SKM-1 (cell line): ENCODE data around the gene POPDC2.

ENCODE experiments used
- DNase-seq: peaks from one replicate; lab custom pipeline; 2025; ENCODE audit not compliant: unreplicated experiment; lab: John Stamatoyannopoulos, UW

Gene POPDC2

DNA sequence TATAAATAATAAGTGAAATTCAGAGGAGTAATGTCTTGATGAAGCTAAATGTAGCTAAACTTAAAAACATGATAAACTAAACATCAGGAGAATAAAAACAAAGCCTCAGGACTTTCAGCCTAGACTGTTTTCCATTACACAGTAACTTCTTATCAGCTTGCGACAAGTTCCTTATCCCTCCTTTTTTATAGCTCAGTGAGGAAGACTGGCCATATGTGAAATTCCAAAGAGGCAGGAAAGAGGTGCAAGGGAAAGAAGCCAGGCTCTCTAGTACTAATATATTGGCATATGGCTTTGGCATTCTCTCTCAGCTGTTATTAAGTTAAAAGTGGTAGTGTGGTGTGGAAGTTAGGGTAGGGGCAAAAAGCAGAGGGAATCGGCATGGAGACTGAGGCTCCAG, 12.4 kb upstream of the POPDC2 start:
- DNase-seq = no peak

DNA sequence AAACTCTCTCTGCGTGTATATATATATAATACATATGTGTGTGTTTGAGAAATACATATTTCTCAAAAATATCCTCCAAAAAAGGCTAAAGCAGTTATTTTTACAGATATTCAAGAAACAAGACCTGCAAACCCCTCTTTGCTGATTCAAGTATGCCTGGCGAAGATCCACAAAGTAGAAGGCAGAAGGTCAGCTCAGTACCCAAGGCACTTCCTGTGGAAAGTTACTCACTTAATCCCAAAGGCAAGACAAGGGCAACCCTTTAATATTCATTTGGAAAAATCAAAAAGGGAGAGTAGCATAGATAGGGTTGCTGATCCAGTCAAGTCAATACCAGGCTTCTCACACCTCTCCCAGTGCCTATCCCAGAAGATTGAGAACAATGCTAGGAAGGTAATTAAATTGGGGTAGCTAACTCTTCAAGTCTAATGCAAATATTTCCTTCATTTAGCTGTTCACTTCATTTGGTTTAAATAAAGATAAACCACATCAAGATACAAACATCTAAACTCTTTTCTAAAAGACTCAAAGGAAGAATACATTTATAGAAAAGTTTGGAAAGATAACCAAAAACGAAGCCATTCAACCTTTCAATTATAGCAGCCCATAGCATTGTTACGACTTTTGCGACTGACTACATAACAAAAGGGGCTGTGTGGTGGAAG, 9.6 kb upstream of the POPDC2 start:
- DNase-seq = no peak

DNA sequence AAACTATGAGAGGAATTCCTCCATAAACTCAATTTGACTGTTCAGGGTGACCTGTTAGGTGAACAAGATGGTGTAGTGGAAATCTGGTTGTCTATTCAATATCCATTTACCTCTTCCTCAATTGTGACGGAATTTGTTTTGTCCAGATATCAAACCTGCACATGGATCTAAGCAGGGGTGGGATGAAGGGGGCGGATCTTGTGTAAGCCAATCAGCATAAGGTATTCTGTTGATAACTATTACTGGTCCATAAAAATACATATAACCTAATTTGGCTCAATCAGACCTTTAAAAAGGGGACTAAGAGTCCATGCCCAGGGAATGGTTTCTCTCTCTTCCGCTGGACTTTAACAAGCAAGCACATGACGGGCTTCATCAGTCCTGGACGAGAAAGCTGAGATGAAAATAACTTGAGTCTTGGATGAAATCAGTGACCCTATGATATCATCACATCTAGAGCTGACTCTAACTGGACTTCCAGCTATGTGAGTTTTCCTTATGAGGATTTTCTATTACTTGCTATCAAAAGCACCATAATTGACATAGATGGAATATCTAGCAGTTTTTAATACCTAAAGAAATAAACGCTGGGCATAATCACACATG, 5.7 kb upstream of the POPDC2 start:
- no peak for DNase-seq

DNA sequence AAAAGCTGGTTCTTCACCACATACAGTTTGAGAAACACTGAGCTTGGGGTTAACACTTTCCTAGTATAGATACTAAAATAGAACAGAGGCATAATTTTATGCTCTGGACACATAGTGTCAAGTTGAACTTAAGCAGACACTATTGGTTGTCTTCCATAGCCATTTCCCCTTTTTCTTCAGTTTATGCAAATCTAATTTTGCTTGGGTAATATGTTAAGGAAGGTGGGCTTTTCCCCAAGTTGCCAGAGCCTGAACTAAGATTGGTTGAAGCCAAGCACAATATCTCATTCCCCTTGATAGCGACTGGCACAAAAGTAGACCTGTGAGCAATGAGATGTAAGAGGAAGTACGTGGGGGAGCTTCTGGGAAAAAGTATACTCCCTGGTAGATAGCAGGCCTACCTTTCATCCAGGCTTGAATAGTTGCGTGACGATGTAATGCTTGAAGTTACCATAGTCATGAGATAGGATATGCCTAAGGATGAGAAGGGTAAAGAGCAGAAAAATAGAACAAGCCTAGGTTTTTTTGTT, 4.5 kb upstream of the POPDC2 start:
- no peak for DNase-seq

DNA sequence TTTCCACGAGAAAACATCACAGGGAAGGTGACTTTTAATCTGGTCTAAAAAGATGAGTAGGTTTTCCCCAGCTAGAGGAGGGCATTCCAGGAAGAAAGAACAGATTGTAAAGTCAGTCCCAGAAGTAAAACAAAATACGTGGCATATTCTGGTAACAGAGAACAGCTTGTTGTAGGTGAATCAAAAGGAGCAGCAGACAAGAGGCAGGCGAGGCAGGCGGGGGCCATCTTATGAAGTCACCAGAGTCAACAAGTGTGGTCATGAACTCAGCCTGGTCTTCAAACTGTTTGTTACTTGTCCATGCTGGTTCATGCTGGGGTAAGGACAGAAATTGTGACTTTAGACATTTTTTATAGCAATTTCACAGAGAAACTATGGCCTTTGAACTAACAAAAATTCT, 4.0 kb upstream of the POPDC2 start:
- no peak for DNase-seq

DNA sequence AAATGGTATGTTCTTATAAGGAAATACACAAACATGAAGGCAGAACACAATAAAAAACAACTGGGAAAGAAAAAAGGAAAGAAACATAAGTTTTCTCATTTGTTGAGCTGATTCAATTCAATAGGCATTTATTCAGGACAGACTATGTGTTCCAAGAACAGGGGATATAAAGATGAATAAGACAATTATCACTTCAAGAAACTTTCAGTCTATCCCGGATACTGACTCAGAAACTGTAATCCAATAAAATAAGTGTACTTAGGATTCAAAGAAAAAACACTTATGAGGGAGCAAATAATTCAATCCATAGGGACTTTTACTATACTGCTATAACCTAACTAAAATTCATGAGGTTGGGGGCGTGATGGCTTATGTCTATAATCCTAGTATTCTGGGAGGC, 3.5 kb upstream of the POPDC2 start:
- DNase-seq = no peak

DNA sequence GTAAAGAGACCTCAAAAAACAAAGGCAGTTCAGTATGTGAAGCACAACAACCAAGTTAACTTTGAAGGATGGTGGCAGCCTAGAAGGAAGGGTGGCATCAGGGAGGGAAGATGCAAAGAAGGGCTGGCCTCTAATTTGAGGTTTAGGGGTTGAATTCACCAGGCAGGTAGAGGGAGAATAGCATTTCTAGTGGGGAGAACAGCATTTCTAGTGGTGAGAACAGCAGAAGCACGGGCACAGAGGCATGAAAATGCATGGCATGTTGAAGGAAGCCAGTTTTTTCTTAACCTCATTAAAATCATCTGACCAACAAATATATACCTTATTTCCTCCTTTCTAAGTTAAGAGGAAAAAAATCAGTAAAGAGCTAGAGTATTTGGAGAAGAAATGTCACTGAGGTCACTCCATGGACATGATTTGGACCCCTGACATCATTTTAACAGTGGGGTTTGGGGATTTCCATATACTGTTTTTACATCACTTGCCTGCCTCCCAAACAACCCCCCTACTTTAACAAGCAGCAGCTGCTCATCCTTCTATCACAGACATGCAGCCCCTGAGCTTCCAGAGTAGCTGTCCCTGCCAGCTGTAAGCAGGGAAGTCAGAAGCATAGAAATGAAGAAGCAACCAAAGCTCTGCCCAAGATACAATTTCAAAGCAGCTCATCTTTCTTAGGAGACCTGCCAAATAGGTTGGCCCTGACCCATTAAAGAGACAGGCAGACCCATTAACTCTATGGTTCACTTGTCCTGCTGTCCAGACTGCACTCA, 2.4 kb upstream of the POPDC2 start:
- no peak for DNase-seq

DNA sequence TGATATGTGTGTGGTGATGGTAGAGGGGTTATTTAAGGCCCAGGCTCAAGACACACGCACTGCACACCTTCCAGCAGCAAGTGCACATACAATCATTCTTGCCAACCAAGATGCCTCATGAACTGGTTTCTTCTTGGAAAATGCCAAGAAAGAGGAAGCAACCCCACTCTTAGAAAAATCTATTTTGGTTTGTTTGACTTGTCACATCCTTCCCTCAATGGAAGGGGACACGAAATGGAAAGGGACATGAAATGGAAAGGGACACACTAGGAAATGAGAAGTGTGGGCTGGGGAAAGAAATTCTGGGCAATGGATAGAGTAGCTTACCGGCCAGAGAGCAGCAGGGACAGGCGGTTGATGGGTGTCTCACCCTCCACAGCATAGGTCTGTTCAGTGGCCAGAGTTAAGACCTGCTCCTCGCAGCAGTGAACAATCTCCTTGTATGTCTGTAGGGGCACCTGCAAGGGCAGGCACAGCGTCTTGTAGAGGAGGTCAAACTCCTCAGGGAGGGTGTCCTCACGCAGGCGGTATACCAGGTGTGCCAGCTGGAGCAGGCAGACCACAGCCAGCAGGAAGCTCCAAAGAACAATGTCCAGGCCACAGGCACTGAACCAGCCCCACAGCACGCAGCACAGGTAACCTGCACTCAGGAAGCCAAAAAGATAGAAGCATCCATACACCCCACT, 640 bp downstream of the POPDC2 start:
- no peak for DNase-seq

DNA sequence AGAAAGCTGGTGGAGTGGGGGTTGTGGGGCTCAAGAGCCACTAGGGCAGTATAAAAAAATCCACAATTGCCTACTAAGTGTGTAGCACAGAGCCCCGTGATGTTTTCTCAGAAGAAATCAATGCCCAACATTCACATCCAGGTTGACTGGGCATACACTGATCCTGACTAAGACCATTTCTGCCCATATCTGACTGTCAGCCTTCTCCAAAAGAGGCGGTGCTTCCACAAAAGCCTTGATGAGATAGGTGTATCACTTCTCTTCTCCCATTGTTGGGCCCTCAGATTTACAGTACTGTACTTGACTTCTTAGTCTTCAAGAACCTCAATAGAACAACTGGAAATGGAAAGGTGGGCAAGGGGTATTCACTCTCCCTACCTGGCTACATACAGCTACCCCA, 1.4 kb downstream of the POPDC2 start:
- DNase-seq = no peak

DNA sequence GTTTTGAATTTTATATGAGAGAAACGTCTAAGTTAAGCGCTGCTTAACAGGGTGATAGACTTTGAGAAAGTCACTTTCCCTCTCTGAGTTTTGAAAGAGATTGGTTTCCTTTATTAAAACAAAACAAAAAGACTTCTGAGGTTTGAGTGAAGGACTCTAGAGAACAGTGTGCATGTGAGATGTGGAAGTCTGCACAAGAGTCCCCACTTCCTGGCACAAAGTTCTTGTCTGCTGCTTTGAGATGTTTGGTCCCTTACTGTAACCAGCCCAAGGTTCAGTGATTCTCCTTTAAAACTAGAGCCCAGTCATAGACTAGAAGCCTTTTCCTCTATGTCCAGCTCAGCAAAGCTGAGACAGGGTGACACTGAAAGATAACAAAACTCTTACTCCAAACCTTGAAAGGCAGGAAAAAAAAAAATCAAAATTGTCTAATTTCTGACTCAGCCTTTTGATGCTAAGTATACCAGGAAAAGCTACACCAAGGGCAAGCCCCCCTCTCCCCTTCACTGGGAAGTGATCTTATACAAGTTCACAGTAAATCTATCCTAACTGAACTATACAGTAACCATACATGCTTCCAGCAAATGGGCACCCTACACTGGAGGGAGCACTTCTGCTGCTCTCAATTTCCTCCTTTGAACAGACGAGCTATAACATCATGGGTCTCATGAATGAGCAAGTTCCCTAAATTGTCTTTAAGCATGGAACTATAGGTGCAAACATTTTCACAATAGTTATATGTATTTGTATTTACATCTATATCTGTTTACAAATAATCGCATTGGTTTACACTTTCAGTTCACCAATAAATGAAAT, 2.3 kb downstream of the POPDC2 start:
- DNase-seq = no peak

DNA sequence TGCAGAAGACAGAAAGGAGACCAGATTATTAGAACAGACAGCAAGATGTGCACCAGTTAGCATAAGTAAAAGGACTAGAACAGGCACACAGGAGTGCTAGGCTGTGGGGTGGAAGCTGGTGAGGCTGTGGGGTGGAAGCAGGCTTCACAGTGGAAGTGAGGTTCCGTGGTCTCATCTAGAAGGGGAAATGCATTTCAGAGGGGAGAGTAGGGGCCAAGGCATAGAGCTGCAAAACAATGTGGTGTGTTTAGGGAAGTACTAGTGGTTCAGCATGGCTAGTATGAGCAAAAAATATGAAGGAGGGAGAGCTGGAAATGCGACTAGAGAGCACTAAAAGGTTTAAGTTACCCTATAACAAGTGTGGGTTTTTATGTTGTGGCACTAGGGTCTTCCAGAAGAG, 6.5 kb downstream of the POPDC2 start:
- DNase-seq = peak; percentile 31

DNA sequence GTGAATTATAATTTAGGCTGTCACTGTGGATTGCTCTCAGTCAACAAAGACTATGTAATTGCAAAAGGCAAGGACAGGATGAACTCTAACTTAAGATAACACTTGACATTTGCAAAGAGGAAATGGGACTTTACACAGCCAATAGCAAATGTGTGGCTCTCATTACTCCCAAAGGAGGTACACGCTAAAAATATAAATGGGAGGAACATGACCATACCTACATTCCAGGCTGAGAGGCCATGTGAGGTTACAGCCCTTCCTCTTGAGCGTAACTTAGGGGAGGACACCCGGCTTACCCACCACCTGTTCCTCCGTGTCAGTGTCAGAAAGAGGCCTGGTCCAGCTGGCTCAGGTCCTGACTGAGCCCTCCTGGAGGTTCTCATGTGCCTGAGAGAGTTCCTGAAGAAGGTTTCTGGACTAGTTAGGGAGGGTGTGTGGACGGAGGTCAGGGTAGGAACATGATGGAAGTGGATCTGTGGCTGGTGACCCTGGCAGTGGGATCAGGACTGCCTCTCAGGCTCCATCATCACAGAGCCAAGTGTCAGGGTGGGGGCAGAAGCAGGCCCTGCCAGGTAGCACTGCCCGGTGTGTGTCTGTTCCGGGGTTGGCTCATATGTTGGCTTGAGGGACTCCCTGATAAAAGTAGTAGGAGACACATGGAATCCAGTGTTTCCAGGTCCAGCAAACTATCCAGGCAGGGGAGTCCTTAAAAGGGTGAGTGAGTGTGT, 7.9 kb downstream of the POPDC2 start:
- DNase-seq = no peak

DNA sequence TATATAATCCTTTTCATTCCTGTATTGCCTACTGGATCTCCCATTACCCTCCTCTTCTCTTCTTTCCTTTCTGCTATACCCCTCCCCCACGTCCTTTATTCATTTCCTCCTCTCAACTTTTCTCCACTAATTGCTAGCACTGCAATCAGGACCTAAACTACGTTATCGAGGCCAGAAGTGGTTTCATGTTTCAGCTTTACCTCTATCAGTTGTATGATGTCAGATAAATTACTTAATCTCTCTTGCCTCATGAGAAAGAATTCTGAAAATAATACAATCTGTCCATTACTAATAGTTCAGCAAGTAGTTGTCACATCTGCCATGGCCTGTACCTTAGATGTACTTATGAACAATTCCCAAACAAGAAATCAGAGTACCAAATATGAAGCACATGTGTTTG, 10.6 kb downstream of the POPDC2 start:
- DNase-seq = no peak

DNA sequence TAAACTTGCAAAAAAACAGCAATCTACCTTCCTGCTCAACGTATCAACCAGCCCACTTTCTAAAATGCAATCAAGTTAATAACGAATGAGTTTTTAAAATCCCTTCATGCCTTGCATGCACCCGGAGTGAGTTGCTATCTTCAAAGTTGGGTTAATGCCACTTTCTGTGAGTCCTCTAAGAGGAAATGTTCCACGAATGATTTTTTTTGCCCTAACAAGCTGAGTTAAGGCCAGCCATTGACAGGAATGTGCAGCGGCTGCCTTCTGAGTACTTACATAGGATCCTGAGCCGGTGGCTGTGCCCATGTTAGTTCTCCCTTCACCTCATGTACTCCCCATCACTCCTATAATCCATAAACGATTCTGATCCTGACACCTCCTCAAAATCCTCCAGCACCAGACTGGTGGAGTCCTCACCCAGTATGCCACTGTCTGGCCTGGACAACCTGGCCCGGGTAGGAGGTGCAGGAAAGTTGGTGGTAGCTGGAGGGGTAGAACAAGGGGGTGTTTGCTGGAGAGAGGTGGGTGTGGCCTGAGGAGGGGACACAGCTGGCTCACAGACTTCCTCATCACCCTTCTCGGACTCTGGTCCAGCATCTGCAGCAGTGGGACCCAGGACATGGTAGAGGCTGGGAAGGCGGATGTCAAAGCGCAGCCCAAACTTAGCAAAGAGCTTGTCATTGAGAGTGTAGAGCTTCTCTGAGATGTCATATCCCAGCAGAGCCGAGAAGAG, 12.4 kb downstream of the POPDC2 start:
- no peak for DNase-seq

DNA sequence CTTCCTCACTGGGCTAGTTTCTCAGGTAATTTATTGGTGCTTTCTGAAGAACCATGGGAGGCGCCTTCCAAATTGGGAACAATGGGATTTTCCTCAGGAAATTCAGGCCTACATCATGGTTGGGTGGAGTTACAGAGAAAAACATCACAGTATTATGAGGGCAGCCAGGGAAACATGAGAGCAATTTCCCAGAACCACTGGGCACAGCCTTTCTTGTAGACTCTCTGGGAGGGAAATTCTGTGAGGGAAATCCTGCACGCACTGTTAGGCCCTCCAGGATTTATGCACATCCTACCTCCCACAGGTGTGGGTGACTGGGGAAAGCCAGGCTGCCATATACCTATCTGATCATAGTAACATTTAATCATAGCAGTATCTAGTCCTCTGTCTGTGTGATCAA, 13.2 kb downstream of the POPDC2 start:
- no peak for DNase-seq

DNA sequence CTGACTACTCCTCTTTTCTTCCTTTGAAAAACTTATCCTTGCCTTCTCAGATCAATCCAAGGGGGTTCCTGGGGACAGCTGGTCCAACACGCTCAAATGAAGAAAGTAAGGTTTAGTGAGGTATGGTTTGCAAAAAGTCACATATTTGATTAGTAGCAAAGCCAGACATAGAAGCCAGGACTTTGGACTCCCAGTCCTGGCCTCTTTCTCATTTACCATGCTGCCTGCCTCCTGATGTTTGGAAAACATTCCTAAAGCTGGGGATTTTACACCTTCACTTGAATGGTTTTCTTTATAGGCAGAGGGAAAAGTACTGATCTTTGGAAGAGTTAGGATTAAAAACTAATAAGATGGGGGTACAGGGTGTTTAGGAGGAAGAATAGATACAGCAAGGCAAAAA, 14.6 kb downstream of the POPDC2 start:
- DNase-seq = no peak

DNA sequence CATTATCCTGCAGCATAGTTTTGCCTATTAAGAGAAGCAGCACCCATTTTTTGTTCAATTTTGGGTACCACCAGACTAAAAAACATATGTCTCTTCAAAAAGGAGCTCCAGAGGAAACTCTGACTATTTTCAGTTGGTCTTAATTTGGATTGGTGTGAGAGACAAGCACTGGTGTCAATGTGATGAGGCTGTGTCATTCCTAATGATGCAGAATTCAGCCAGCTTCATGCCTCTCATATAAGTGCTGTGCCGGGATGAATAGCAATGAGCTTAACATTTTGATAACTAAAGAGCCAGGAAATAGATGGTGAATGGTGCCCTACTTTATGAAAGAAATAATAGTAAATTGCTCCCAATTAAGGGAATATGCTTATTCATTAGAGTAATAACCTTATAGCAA, 15.9 kb downstream of the POPDC2 start:
- DNase-seq = no peak

DNA sequence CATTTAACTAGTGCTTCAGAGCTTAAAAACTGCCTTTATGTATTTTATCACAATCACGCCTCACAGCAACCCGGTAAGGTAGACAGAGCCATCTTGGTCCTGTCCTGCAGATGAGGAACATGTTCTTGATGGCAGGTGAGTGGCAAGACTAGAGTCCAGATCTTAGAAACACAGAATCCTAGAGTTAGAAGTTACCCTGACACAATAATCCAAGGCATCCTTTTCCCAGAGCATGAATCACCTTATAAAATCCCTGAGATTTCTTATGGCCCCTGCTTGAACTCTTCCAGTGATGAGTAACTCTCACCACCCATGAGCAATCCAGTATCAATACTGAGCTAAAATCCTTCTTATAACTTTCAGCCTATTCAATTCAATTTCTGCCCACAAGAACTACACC, 16.9 kb downstream of the POPDC2 start:
- no peak for DNase-seq

DNA sequence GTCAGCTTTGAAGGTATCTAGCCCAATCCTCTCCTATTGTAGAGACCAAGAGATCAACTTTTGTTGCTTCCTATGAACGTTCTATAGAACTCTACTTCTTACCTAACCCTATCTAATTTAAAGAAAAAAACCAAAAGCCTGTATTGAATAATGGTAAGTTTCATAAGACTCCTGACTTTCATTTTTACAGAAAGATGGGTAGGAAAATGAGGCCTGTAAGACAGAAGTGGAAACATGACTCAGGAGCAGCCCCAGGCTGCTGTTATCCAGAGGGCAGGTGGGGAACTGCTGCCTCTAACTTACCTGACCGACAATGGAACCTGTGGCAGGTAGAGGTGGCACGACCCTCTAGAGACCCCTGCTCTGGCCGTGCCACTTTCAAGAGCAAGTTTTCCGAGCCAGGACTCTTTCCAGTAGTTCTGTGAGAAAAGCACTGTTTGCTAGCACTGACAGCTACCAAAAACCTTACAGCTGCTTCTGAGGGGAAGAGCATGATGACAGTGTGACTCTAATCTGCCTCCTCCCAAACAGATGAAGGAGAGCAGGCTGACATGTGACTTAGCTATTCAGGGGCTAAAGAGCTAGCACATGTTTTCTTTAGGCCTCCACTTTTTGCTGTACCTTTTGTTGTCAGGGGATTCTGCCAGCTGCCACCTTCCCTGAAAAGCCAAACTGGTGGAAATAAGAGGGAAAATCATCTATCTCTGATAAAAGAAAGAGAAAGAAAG, 17.5 kb downstream of the POPDC2 start:
- no peak for DNase-seq
